22Rv1 (cell line): ENCODE data around the gene SLC12A7.

ENCODE experiments used
- H3K27ac ChIP-seq: fragments of 450-650 bp; 2 replicates; pipeline ENCODE4 v1.5.1; 2017
- ZFX ChIP-seq: fragments of 450-650 bp; IDR thresholded peaks from 2 replicates; pipeline ENCODE4 v1.6.1; 2017; ENCODE audit warnings: antibody characterized with exemption, borderline replicate concordance
- TF ChIP-seq, protein P1 (sequence below): fragments of 450-650 bp; IDR thresholded peaks from 2 replicates; pipeline ENCODE4 v1.5.1; 2017; ENCODE audit warnings: mild to moderate bottlenecking

SLC12A7 gene

DNA sequence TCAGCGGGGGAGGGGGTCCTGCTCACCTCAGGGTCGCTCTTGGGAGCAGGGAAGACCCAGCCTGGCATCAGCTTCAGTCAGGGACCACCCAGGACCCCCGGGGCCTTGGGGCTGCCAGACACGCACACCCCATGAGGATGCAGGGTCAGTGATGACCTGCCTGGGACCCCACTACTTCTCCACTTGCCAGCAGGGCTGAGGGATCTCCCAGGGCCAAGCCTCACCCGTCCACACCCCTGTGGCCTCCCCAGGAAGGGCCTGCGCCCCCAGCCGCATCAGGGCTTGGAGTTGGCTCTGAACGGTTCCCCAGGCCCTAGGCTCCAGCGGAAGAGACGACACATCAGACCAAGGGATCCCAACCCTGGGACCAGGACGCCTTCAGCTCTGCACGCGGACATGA is 33.7 kb downstream of the SLC12A7 start:
- TF ChIP-seq ZFX: no peak
- TF ChIP-seq, protein P1, sequence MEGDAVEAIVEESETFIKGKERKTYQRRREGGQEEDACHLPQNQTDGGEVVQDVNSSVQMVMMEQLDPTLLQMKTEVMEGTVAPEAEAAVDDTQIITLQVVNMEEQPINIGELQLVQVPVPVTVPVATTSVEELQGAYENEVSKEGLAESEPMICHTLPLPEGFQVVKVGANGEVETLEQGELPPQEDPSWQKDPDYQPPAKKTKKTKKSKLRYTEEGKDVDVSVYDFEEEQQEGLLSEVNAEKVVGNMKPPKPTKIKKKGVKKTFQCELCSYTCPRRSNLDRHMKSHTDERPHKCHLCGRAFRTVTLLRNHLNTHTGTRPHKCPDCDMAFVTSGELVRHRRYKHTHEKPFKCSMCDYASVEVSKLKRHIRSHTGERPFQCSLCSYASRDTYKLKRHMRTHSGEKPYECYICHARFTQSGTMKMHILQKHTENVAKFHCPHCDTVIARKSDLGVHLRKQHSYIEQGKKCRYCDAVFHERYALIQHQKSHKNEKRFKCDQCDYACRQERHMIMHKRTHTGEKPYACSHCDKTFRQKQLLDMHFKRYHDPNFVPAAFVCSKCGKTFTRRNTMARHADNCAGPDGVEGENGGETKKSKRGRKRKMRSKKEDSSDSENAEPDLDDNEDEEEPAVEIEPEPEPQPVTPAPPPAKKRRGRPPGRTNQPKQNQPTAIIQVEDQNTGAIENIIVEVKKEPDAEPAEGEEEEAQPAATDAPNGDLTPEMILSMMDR: no peak
- H3K27ac ChIP-seq: no peak overlapping the region

DNA sequence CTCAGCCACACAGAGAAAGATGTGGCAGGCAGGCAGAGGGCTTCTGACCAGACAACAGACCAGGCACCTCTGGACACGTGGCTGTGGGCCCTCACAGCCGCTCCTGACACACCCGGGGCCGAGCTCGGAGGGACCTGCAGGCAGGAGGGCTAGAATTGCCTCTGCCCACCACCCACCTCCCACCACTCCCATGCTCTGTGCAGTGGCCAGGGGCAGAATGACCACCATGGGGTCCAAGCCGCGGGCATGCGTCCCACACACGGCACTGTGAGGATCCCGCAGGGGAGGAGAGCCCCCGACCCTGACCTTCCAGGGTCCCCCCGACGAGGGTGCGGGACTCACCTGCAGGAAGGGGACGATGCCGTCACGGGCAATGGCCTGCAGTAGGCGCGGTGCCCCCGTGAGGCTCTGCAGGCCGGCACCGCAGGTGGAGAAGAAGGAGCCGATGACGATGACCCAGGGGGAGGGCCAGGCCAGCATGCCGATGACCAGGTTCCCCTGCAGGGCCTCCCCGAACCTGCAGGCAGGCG is 34.3 kb downstream of the SLC12A7 start:
- no peak overlapping the region for H3K27ac ChIP-seq
- TF ChIP-seq, protein P1: no peak

DNA sequence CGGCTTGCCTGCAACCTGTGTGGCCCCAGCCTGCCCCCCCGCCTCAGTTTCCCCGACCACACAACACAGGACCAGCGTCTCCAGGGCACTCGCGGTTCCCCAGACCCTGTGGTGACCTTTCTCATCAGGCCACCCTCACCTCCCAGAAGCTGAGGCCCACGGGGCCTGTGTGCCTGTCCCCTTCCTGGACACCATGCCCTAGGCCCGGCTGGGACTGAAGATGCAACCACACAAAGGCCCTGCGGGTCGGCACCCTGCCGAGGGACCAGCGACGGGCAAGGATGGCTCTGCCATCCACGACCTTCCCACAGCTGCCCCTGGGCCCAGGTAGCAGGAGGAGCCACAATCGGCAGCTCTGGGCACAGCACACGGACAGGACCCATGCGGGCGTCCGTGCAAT is 34.8 kb downstream of the SLC12A7 start:
- H3K27ac ChIP-seq: no peak overlapping the region
- TF ChIP-seq, protein P1: no peak
- no peak for TF ChIP-seq ZFX

DNA sequence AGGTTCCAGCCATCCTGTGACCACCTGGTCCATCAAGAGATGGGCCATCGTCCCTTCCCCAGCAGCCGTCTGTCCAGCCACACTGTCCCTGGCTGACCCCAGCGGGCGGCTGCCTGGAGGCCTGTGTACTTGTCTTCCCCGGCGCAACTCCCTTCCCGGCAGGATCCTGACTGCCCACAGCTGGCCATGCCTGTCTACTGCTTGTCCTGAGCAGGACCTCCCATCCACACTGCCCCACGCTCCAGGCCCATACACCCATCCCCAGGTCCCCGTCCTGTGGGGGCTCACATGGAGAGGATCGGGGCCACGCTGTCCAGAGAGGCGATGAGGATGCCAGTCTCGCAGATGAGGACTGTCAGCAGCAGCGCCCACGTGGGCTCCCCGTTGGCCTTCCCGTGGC is 35.5 kb downstream of the SLC12A7 start:
- TF ChIP-seq, protein P1: no peak
- no peak for TF ChIP-seq ZFX
- H3K27ac ChIP-seq: no peak overlapping the region

DNA sequence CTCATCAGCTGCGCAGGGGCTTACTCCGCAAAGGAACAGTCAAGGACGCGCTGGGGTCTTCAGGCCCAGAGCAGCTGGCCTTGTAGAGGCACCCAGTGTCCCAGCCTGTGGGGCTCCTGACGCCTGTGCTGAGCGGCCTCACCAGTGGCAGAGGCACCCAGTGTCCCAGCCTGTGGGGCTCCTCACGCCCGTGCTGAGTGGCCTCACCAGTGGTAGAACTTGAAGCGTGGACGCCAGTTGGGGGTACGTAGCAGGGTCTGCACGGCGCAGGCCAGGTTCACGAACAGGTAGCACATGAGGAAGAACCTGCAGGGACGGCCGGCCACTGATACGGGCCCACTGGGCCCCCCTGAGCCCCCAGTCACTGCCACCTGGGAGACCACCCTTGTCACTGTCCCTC is 35.9 kb downstream of the SLC12A7 start:
- no peak overlapping the region for H3K27ac ChIP-seq
- TF ChIP-seq ZFX: no peak
- TF ChIP-seq, protein P1: no peak

DNA sequence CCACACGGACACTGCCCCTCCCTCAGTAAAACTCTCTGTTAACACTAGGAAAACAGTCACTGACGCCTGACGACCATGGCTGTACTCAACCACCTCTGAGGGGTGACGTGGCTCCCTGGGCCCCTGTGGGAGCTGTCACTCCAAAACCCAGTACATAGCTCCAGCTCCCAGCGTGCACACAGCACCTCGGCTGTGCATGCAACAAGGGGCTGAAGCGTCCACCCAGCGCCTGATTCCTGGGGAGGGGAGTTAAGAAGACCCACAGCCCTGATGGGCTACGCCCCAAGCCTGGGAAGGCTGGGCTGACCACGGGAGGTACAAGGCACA is 36.3 kb downstream of the SLC12A7 start:
- TF ChIP-seq, protein P1: no peak
- no peak for TF ChIP-seq ZFX
- no peak overlapping the region for H3K27ac ChIP-seq

DNA sequence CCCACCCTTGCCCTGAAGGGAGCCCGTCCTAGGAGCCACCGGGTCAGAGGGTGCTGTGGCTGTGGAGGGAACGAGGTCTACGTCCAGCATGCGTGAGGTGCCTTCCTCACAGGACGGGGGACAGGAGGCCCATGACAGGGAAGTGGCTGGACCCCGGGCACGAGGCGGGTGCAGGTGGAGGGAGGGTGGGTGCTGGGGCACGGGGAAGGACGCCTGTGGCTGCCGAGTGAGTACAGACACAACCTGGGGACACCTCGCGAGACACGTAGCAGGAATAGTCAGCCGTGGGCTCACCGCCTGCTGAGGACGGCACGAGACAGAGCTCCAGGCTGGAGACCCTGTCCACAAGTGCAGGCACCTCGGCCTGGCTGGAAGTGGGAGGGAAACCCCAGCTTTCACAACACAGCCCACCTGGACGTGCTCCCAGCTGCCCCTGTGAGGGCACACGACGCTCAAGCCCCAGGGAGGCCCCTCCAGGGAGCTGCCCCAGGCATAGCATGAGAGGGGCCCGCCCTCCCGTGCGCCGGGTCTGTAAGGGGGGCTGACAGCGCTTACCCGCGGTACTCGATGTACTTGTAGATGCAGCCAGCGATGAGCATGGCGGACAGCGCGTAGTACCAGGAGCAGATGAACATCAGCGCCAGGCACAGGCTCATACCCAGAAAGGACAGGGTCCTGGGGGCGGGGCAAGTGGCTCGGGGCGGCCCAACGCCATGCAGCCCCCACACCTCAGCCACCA is 36.9 kb downstream of the SLC12A7 start:
- no peak overlapping the region for H3K27ac ChIP-seq
- TF ChIP-seq ZFX: no peak
- TF ChIP-seq, protein P1: no peak
